SK-N-SH treated with all-trans-retinoic acid at 6 μM for 48 hours (cell line): ENCODE results near the gene UPK1B.

Source experiments
- GLIS3 ChIP-seq: fragments of 250-450 bp; sonication (Bioruptor Pico); IDR thresholded peaks from 2 replicates; pipeline ENCODE4 v1.5.0; 2020; ENCODE audit warnings: mild to moderate bottlenecking, moderate library complexity
- POU6F1 ChIP-seq: fragments of 250-450 bp; sonication (Bioruptor Pico); IDR thresholded peaks from 2 replicates; pipeline ENCODE4 v1.8.0; 2021; ENCODE audit warnings: low read depth, mild to moderate bottlenecking, moderate library complexity, borderline replicate concordance
- PPARA ChIP-seq: fragments of 250-450 bp; sonication (Bioruptor Pico); IDR thresholded peaks from 2 replicates; pipeline ENCODE4 v1.5.0; 2020; ENCODE audit warnings: mild to moderate bottlenecking, borderline replicate concordance
- ZC3H10 ChIP-seq: fragments of 250-450 bp; sonication (Bioruptor Pico); IDR thresholded peaks from 2 replicates; pipeline ENCODE4 v1.5.1; 2021; ENCODE audit warnings: mild to moderate bottlenecking, moderate library complexity

DNA sequence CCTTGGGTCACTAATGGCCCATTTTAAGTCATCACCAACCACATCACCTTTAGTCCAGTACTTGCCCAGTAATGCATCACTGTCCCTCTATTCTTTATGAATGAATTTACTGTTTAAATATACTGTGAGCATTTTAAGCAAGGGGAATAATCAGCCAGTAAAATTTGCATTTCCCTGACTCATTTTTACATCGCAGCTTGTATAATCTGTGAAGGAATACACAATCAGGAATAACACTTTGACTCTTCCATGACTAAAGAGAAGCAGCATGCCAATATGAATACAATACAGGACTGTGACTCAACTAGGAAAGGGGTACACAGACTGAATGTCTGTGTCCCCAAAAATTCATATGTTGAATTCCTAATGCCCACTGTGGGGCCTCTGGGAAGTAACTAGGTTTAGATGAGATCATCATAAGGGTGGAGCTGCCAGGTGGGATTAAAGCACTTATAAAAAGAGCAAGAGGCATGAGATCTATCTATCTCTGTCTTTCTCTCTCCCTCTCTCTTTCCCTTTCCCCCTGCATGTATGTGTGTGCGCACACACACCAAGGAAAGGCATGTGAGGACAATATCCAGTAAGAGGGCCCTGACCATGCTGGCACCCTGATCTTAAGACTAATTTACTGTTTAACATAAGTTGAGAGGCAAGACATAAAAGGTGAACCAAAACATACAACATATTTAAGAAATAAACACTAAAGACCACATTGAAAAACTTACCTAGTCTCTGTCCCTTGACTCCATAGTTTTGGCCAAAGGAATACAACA, 55.2 kb downstream of the UPK1B start:
- TF ChIP-seq POU6F1 (CRISPR knock-in tag) (no peak), ZC3H10 (no peak), PPARA (no peak), GLIS3 (CRISPR knock-in tag) (no peak)
